Gastrocnemius medialis (tissue), 4 donors: Measurements from ENCODE around the gene HESX1.

ENCODE experiments used
- CTCF ChIP-seq, 5 experiments: fragments of 450-650 bp in 3 of 5; fragments of 200-600 bp in 2 of 5; sonication (generic) in 2 of 5; IDR thresholded peaks in 4 of 5; conservative IDR thresholded peaks in 1 of 5; 1 replicate in 4 of 5; 2 replicates in 1 of 5; pipeline ENCODE4 v1.5.1; 2016 to 2019; ENCODE audit warnings: antibody characterized with exemption in 5 of 5, mild to moderate bottlenecking in 3 of 5, moderate library complexity in 3 of 5
- POLR2A ChIP-seq, 2 donors: fragments of 450-650 bp; IDR thresholded peaks; one replicate each; pipeline ENCODE4 v1.6.1; 2017; ENCODE audit warnings: antibody characterized with exemption in 2 of 2, mild to moderate bottlenecking in 2 of 2, moderate library complexity in 2 of 2

GRCh38 chr3:57234613-57235575 lies 35.1 kb upstream of the HESX1 start:
- no peak for TF ChIP-seq CTCF (IDR thresholded peaks at IDR 0.05 in 4 of 5, conservative IDR thresholded peaks at IDR 0.05 in 1 of 5)
- no peak for TF ChIP-seq POLR2A (IDR thresholded peaks at IDR 0.05)
